Naive thymus-derived CD4-positive, alpha-beta T cell (primary cell): ENCODE data around the gene FBXO48. TPM values are rescaled to one million over a fixed set of nuclear protein-coding genes. Genes with fewer than 3 reads are reported as not detected.

Experiments
- ATAC-seq: fragments of 150-1000 bp; cut with Tn5 transposase; 2 replicates; pipeline ENCODE4 v1.10.0; 2021; ENCODE audit warnings: mild to moderate bottlenecking, moderate library complexity
- CTCF ChIA-PET: fragments of 350-600 bp; sonication (Branson Sonifier 250); formaldehyde crosslinking; loops from one replicate; lab custom pipeline; 2021; ENCODE audit warnings: antibody characterized with exemption; lab: Charles Lee
- POLR2A ChIA-PET: fragments of 350-600 bp; sonication (Branson Sonifier 250); formaldehyde crosslinking; loops from one replicate; lab custom pipeline; 2021; ENCODE audit warnings: antibody characterized with exemption, inconsistent platforms; lab: Charles Lee
- DNase-seq, 9 donors: peaks; one replicate each; pipeline versions ENCODE4 v3.0.0 to v3.0.0-alpha.2; 2020 to 2022; ENCODE audit warnings: mixed read lengths in 1 of 9
- H3K27ac ChIP-seq: one replicate; pipeline ENCODE4 v1.7.0; 2013; ENCODE audit warnings: mild to moderate bottlenecking, low read depth, low read length, moderate library complexity
- H3K27me3 ChIP-seq, 2 donors: one replicate each; pipeline ENCODE4 v1.7.0; 2013; ENCODE audit warnings: low read length in 2 of 2, mild to moderate bottlenecking in 2 of 2, moderate library complexity in 2 of 2; ENCODE audit not compliant: control insufficient read depth in 2 of 2, insufficient read depth in 2 of 2
- H3K36me3 ChIP-seq, 3 experiments: 1 replicate in 2 of 3; 2 replicates in 1 of 3; pipeline ENCODE4 v1.7.0; 2013; ENCODE audit warnings: low read length in 3 of 3, mild to moderate bottlenecking in 3 of 3, moderate library complexity in 1 of 3; ENCODE audit not compliant: insufficient read depth in 3 of 3, control insufficient read depth in 2 of 3
- H3K4me1 ChIP-seq, 2 donors: one replicate each; pipeline ENCODE4 v1.7.0; 2013; ENCODE audit warnings: low read length in 2 of 2, mild to moderate bottlenecking in 2 of 2, moderate library complexity in 1 of 2; ENCODE audit not compliant: control insufficient read depth in 2 of 2, insufficient read depth in 2 of 2
- H3K4me3 ChIP-seq: 2 replicates; pipeline ENCODE4 v1.7.0; 2013; ENCODE audit warnings: mild to moderate bottlenecking, low read length
- H3K9me3 ChIP-seq, 3 experiments: 1 replicate in 2 of 3; 2 replicates in 1 of 3; pipeline ENCODE4 v1.7.0; 2013; ENCODE audit warnings: low read length in 3 of 3; ENCODE audit not compliant: control insufficient read depth in 2 of 3
- H3K27ac Mint-ChIP-seq, 9 donors: one replicate each; pipeline ENCODE4 v1.8.0; 2020 to 2022; ENCODE audit warnings: mixed read lengths in 9 of 9, mild to moderate bottlenecking in 8 of 9, moderate library complexity in 5 of 9, inconsistent platforms in 2 of 9
- H3K27me3 Mint-ChIP-seq, 5 donors: one replicate each; pipeline ENCODE4 v1.8.0; 2021 to 2022; ENCODE audit warnings: mixed read lengths in 5 of 5, mild to moderate bottlenecking in 1 of 5
- H3K36me3 Mint-ChIP-seq, 5 donors: one replicate each; pipeline ENCODE4 v1.8.0; 2020 to 2022; ENCODE audit warnings: mixed read lengths in 5 of 5, mild to moderate bottlenecking in 3 of 5, inconsistent platforms in 1 of 5
- H3K4me1 Mint-ChIP-seq, 7 donors: one replicate each; pipeline ENCODE4 v1.8.0; 2020 to 2022; ENCODE audit warnings: mixed read lengths in 7 of 7, mild to moderate bottlenecking in 3 of 7, inconsistent platforms in 1 of 7
- H3K4me3 Mint-ChIP-seq, 10 donors: one replicate each; pipeline ENCODE4 v1.8.0; 2020 to 2022; ENCODE audit warnings: mild to moderate bottlenecking in 10 of 10, mixed read lengths in 10 of 10, moderate library complexity in 6 of 10, inconsistent platforms in 2 of 10
- H3K9me3 Mint-ChIP-seq, 11 donors: one replicate each; pipeline ENCODE4 v1.8.0; 2020 to 2022; ENCODE audit warnings: mixed read lengths in 11 of 11, mild to moderate bottlenecking in 4 of 11, inconsistent platforms in 1 of 11, moderate library complexity in 1 of 11
- intact Hi-C, 2 donors: fragments of 100-400 bp; cut with micrococcal nuclease; formaldehyde crosslinking; loops; one replicate each; pipeline ENCODE4 v1.15.1; 2023
- polyA plus RNA-seq, 2 donors: library from polyadenylated mRNA; unstranded; fragments of 300-500 nt; fragmentation: Illumina TruSeq; gene quantifications; one replicate each; pipeline ENCODE4 v1.2.3, GENCODE V29; 2021
- total RNA-seq, 6 experiments: library from RNA in 5 of 6; stranded (reverse) in 5 of 6; gene quantifications; 1 replicate in 5 of 6; 2 replicates in 1 of 6; pipeline ENCODE4 v1.2.3 and lab custom pipeline; 2021 to 2026

FBXO48 gene
- total and polyA plus RNA-seq, 7 experiments from 2014 or later, result 0.49 to 5.6 (median 1.3) TPM

DNA sequence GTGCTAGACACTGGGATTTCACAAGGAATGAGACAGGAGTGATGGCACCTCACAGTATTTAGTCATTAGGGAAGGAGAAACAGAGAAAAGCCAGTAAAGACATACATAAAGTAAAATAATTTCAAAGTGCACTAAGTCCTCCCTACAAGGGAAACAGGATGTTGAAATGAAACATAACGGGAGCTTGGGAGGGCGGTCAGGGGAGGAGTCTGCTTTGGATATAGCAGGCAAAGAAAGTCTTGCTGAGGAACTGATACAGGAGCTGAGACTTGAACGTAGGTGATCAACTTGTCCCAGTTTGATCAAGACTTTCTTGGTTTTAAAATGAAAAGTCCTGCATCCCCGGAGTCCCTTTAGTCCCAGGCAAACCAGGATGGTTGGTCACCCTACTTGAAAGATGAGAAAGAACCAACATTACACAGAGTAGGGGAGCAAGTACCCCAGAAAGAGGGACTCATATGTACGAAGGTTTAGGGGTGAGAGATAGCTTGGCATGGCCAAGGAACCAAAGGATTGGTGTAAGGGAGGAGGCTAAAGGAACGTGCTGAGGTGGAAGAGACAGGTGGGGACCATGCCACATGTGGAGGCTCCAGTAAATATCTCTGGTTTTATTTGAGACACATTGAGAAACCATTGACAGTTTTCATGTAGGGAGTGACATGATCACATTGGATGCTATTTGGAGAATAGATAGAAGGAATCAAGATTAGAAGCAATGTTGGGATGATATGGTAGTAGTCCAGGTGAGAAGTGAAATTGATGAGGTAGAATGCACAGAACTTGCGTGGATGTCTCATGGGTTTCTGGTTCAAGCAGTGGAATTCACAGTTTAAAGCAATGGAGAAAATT, 28.4 kb downstream of the FBXO48 start:
- CTCF ChIA-PET, result no interaction called here
- Mint-ChIP-seq H3K36me3 (no peaks in the 10 kb centered on the region), H3K4me3 (no peak overlapping the region), H3K4me1 (peaks cover 0 to 16% (median 5%) of the 10 kb centered on the region in 7 donors), H3K27ac (peak overlapping the region in 1 of 9 donors; percentile 18), H3K9me3 (peaks cover 0 to 1% (median 0%) of the 10 kb centered on the region in 11 donors), H3K27me3 (peaks cover 0 to 16% (median 0%) of the 10 kb centered on the region in 5 donors)
- no peaks in the 10 kb centered on the region for H3K27me3 ChIP-seq
- intact Hi-C loops, result no loop called here
- ATAC-seq (no peak), DNase-seq (no peak)
- H3K9me3 ChIP-seq, result no peaks in the 10 kb centered on the region
- H3K4me1 ChIP-seq, result peaks cover 0 to 22% of the 10 kb centered on the region in 2 donors
- no peak overlapping the region for H3K27ac ChIP-seq
- H3K36me3 ChIP-seq, result no peaks in the 10 kb centered on the region
- no peak overlapping the region for H3K4me3 ChIP-seq
- POLR2A ChIA-PET, result no interaction called here

DNA sequence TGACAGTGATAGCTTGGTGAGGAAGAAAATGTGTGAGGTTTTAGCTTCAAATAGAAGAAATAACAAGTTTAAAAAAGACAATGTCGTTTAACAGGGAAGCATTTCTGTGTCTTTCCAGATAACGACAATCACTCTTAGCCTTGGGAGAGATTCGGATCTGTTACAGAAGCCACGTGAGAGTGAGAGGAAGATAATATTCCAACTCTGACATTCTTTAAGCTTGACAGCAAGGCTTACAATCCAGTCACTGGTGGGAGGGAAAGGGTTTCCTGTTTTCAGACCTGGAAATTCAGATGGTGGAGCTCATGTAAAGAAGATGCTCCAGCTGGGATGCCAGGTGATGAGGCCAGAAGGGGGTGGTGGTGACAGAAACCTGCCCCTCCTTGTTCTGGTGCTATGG, 30.8 kb downstream of the FBXO48 start:
- ChIA-PET CTCF (no interaction called here), POLR2A (no interaction called here)
- Histone ChIP-seq H3K27me3 (no peaks in the 10 kb centered on the region), H3K4me1 (peaks cover 0 to 19% of the 10 kb centered on the region in 2 donors), H3K4me3 (no peak overlapping the region), H3K27ac (no peak overlapping the region), H3K36me3 (no peaks in the 10 kb centered on the region), H3K9me3 (no peaks in the 10 kb centered on the region)
- intact Hi-C loops, result no loop called here
- no peak for ATAC-seq
- no peak overlapping the region for H3K4me3 Mint-ChIP-seq
- H3K4me1 Mint-ChIP-seq, result peaks cover 0 to 12% (median 0%) of the 10 kb centered on the region in 7 donors
- no peak overlapping the region for H3K27ac Mint-ChIP-seq
- no peaks in the 10 kb centered on the region for H3K36me3 Mint-ChIP-seq
- H3K27me3 Mint-ChIP-seq, result peaks cover 0 to 11% (median 0%) of the 10 kb centered on the region in 5 donors
- no peak for DNase-seq
- peaks cover 0 to 1% (median 0%) of the 10 kb centered on the region in 11 donors for H3K9me3 Mint-ChIP-seq

DNA sequence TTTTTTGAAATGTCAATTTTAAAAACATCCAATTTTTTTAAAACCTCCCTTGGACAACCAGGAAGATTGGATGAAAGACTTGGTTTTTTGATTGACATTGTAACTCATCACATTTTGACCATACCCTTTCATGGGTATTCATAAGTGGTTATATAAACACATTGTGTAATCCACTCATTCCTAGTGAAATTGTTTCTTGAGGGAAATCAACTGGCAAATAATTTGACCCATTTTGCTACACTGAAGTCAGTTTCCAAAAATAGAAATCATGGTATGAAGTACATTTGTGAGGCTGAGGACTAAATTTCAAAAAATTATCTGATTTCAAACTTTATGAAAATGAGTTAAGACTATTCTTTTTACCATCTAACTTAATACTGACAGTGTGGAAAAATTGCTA, 31.5 kb downstream of the FBXO48 start:
- peaks cover 0 to 8% (median 0%) of the 10 kb centered on the region in 7 donors for H3K4me1 Mint-ChIP-seq
- Histone ChIP-seq H3K9me3 (no peaks in the 10 kb centered on the region), H3K27ac (no peak overlapping the region), H3K4me1 (peaks cover 0 to 12% of the 10 kb centered on the region in 2 donors), H3K27me3 (no peaks in the 10 kb centered on the region), H3K4me3 (no peak overlapping the region), H3K36me3 (no peaks in the 10 kb centered on the region)
- DNase-seq (no peak), ATAC-seq (no peak)
- peaks cover 0 to 14% (median 0%) of the 10 kb centered on the region in 5 donors for H3K27me3 Mint-ChIP-seq
- no peak overlapping the region for H3K4me3 Mint-ChIP-seq
- intact Hi-C loops, result no loop called here
- ChIA-PET POLR2A (no interaction called here), CTCF (no interaction called here)
- H3K27ac Mint-ChIP-seq, result no peak overlapping the region
- no peaks in the 10 kb centered on the region for H3K36me3 Mint-ChIP-seq
- peaks cover 0 to 1% (median 0%) of the 10 kb centered on the region in 11 donors for H3K9me3 Mint-ChIP-seq

DNA sequence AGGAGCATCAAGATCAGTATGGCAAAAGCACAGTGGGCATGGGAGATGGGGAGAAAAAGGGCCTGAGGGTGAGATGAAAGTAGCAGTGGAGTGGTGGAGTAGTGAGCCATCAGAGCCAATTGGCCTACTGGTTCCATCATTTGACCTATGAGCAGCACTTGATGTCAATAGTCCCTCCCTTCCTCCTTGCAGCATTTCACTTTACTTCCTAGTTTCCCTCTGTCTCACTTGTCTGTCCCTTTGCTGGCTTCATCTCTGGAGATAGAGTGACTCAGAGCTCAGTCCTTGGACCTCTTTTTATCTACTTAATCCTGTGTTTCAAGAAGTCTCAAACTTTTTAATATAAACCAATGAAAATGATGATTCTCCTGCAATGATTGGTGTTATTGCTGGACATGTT, 32.1 kb downstream of the FBXO48 start:
- POLR2A ChIA-PET, result no interaction called here
- H3K27ac Mint-ChIP-seq, result no peak overlapping the region

DNA sequence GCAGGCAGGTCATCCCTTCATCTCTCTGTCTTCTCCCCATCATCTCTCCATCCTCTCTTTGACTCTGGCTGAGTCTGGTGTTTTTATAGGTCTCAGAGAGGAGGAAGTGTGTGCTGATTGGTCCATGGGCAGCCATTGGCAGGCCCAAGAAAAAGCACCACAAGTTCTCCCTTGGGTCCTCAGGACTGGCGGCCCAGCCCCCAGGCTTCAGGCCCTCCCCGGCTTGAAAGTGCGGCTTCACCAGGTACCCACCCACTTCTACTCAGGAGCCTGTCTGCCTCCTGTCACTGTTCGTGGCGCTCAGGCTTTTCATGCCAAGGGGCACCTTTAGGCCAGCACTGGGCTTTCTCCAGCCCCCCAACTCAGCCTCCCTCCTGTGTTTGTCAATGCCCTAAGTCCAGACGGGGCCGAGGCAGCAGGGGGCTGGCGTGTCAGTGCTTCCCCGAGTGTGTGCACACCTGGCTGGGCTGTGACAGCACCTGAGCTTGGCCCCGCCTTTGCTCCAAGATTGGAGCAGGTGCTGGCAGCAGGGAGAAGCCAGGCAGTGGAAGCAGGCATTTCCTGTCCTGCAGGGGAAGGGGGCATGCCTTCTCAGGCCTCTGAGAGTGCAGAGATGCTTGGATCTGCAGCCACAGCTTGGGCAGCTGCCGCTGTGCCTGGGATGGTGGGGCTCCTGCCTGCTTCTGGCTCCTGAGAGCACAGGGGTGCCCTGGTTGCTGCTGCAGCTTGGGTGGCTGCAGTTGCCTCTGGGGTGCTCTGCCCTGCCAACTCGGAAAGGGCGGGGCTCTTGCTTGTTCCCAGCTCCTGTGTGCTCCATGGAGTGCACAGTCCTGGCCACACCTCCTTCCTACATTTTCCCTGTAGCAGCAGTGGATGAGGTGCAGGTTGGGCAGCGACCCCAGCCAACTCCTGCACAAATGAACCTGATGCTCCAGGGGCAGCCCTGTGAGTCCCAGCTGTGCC, 34.1 kb downstream of the FBXO48 start:
- Histone ChIP-seq H3K4me3 (no peak overlapping the region), H3K36me3 (no peaks in the 10 kb centered on the region), H3K9me3 (no peaks in the 10 kb centered on the region), H3K27ac (no peak overlapping the region), H3K4me1 (peaks cover 0 to 4% of the 10 kb centered on the region in 2 donors), H3K27me3 (no peaks in the 10 kb centered on the region)
- intact Hi-C loops, result no loop called here
- ChIA-PET POLR2A (no interaction called here), CTCF (interaction anchor here (0.9 kb wide), 1 partner anchor 8 kb away, joined by 3 read pairs; no protein-coding TSS in a partner anchor)
- peaks cover 0 to 1% (median 0%) of the 10 kb centered on the region in 11 donors for H3K9me3 Mint-ChIP-seq
- no peak overlapping the region for H3K27ac Mint-ChIP-seq
- no peak for ATAC-seq
- H3K27me3 Mint-ChIP-seq, result peaks cover 0 to 15% (median 0%) of the 10 kb centered on the region in 5 donors
- DNase-seq, result no peak
- peaks cover 0 to 4% (median 0%) of the 10 kb centered on the region in 7 donors for H3K4me1 Mint-ChIP-seq
- no peak overlapping the region for H3K4me3 Mint-ChIP-seq
- no peaks in the 10 kb centered on the region for H3K36me3 Mint-ChIP-seq

More for the DNA sequence above, 32.1 kb downstream of the FBXO48 start:
- peaks cover 0 to 18% (median 0%) of the 10 kb centered on the region in 5 donors for H3K27me3 Mint-ChIP-seq
- H3K4me3 Mint-ChIP-seq, result no peak overlapping the region
- Histone ChIP-seq H3K27ac (no peak overlapping the region), H3K36me3 (no peaks in the 10 kb centered on the region), H3K27me3 (no peaks in the 10 kb centered on the region), H3K4me1 (peaks cover 0 to 6% of the 10 kb centered on the region in 2 donors), H3K9me3 (no peaks in the 10 kb centered on the region), H3K4me3 (no peak overlapping the region)
- H3K36me3 Mint-ChIP-seq, result no peaks in the 10 kb centered on the region
- ATAC-seq (peak; percentile 57), DNase-seq (no peak)
- intact Hi-C loops, result no loop called here
- peaks cover 0 to 1% (median 0%) of the 10 kb centered on the region in 11 donors for H3K9me3 Mint-ChIP-seq
- H3K4me1 Mint-ChIP-seq, result peaks cover 0 to 7% (median 0%) of the 10 kb centered on the region in 7 donors
- CTCF ChIA-PET, result no interaction called here

DNA sequence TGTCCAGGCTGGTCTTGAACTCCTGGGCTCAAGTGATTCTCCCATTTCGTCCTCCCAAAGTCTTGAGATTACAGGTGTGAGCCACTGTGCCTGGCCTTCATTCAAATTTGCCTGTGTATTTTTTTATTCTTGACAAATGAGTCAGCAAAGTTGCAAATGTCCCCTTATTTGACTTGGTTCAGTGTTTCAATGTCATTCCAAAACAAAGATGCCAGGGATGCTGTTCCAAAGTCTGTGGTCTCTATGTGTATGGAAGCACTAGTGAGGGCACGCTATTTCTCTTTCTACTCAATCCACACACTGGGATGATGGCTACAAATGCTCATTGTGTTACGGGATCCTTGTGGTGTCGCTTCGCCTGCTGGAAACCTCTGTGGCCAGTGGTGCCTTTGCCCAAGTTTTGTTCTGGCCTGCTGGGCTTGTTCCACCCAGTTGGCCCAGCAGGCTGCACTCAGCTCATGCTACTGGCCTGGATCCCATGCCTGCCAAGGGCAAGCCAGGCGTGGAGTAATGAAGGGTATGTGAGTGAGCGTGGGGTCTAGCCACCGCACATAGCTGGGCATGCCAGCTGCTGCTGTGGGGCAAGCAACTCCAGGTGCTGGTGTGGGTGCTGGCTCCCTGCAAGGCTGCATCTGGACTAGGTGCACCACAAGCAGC, 35.6 kb downstream of the FBXO48 start:
- ChIA-PET CTCF (interaction anchor here (0.9 kb wide), 1 partner anchor 9 kb away, joined by 3 read pairs; no protein-coding TSS in a partner anchor), POLR2A (no interaction called here)
- no peak overlapping the region for H3K27ac ChIP-seq
- H3K4me1 Mint-ChIP-seq, result peaks cover 0 to 7% (median 0%) of the 10 kb centered on the region in 7 donors
- H3K4me1 ChIP-seq, result peaks cover 0 to 20% of the 10 kb centered on the region in 2 donors
- H3K4me3 ChIP-seq, result no peak overlapping the region
- H3K36me3 ChIP-seq, result no peaks in the 10 kb centered on the region
- H3K36me3 Mint-ChIP-seq, result no peaks in the 10 kb centered on the region
- no peak for ATAC-seq
- no peak for DNase-seq
- H3K9me3 ChIP-seq, result no peaks in the 10 kb centered on the region
- H3K27me3 ChIP-seq, result no peaks in the 10 kb centered on the region
- no peak overlapping the region for H3K4me3 Mint-ChIP-seq
- H3K27ac Mint-ChIP-seq, result no peak overlapping the region
- intact Hi-C loops, result no loop called here
- H3K27me3 Mint-ChIP-seq, result peaks cover 0 to 15% (median 0%) of the 10 kb centered on the region in 5 donors
- peaks cover 0 to 1% (median 0%) of the 10 kb centered on the region in 11 donors for H3K9me3 Mint-ChIP-seq
